SIG-M5 treated with dmso at 0.1 percent for 504 hours (cell line): ENCODE data around the gene CYB5RL.
A peak's percentile ranks its signal among the peaks of the same experiment; 100 is the strongest.
"Not testable (repeated sequence)": the region's sequence is repeated elsewhere in the genome, so short reads cannot be mapped to it uniquely, and the experiment has no call there.

ENCODE experiments used
- DNase-seq: peaks from one replicate; lab custom pipeline; 2025; ENCODE audit not compliant: unreplicated experiment; lab: John Stamatoyannopoulos, UW

The CYB5RL gene

DNA sequence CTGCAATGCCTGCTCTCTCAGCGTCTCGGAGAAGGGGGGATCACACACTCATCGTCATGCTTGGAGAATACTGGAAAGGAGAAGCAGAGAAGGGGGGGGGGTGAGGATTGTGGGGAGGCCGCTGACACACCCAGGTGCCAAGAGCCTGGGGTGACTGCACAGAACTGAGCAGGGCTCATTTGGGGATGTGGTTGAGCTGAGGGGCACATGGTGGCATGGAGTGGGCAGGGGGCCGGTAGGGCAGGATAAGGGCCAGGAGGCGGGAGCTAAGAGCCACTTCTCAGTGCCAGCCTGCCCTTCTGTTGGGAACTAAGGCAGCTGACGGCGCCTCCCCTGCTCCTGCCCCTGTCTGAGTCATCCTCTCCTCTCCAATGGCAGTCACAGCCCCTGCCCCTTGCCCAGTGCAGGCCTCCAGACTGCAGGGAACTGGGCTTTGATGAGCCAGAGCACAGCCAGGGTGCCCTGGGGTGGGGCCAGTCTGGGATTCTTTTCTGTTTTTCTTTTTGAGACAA, 27.3 kb upstream of the CYB5RL start:
- peak; percentile 45 for DNase-seq

DNA sequence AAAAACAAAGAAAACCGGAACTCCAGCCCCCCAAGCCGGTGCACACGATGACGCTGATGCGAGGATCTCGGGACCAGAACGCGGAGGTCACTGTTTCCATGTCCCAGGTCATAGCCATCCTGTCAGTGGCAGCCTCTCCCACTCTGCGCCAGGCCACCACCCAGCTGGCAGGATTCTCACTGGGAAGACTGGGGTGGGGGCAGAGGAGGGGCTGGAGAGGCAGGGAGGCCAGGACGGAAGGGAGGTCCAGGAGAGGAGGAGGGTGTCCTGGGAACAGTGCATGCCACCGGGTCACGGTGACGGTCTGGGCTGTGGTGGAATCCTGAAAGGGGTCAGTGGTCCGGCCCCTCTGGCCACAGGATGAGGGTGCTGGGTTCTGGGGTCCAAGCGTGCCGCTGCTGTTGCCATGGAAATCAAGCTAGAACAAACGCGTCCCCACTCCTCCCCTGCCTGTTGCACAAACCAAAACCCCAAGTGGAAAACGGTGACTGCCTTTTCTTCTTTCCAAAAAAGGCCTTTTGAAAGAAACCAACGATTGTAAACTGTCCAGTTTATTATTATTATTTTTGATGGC, 26.2 kb upstream of the CYB5RL start:
- DNase-seq: no peak

GRCh38 chr1:54225378-54225777, 25.5 kb upstream of the CYB5RL start:
- no peak for DNase-seq

- no peak for DNase-seq
Observed at GRCh38 chr1:54224233-54224632, 24.4 kb upstream of the CYB5RL start.

DNA sequence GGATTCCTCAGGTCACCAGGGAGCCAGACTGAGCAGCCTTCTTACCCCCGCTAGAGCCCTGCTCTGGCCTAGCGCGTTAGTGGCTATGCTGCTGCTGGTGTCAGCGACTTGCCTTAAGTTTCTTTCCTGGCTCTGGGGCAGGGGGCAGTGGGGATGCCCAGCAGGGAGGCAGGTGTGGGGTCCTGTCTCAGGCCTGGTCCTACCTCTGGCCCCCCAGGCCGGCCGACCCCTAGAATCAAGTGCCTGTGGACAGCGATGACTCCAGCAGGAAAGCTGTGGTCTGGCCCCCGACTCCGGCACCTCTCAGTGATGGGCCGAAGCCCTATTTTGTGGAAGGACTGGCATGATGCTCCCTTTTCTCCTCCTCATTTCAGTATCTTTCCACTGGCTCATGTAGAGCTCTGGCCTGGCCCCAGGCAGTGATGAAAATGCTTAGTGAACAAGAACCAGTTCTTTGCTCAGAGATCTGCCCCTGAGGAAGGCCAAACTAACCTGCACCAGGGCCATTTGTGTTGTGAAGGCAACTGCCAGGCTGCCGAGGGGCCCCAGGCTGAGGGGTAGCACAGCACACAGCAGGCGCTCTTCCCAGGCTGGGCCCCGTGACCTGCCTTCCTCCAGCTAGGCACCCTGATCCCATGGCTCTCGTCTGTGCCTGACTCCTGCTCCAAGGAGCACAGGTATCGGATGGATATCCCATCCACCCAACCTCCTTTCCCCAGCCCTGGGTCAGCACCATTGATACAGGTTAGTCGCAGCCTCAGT, 23.8 kb upstream of the CYB5RL start:
- DNase-seq: no peak

- DNase-seq: no peak
Observed at GRCh38 chr1:54222711-54223110, 22.9 kb upstream of the CYB5RL start.

DNA sequence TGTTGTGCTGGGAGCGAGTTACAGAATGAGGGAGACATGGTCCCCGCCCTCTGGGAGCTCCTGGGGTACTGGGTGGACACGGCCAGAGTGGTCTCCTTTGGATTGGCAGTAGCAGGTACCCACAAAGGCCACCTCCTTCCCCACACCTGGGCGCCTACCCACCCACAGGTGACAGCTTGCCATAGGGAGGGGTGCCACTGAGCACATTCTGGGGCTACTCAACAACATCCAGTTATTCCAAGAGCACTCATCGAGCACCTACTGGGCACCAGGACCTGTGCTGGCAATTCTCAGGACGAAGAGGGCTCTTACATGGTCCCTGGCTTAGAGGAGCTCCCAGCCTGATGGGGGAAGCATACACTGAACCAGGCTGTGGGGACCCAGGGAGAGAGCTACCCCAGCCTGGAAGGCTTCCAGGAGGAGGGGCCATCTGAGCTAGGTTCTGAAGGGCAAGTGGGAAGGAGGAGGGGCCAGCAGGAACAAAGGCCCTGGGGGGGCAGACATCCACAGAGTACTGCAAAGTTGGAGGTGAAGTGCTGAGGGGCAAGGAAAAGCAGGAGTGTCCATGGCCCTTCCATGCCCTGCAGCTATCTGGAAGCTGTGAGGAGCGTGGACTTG, 22.1 kb upstream of the CYB5RL start:
- DNase-seq: no peak

GRCh38 chr1:54221113-54221834, 21.4 kb upstream of the CYB5RL start:
- DNase-seq: no peak

DNA sequence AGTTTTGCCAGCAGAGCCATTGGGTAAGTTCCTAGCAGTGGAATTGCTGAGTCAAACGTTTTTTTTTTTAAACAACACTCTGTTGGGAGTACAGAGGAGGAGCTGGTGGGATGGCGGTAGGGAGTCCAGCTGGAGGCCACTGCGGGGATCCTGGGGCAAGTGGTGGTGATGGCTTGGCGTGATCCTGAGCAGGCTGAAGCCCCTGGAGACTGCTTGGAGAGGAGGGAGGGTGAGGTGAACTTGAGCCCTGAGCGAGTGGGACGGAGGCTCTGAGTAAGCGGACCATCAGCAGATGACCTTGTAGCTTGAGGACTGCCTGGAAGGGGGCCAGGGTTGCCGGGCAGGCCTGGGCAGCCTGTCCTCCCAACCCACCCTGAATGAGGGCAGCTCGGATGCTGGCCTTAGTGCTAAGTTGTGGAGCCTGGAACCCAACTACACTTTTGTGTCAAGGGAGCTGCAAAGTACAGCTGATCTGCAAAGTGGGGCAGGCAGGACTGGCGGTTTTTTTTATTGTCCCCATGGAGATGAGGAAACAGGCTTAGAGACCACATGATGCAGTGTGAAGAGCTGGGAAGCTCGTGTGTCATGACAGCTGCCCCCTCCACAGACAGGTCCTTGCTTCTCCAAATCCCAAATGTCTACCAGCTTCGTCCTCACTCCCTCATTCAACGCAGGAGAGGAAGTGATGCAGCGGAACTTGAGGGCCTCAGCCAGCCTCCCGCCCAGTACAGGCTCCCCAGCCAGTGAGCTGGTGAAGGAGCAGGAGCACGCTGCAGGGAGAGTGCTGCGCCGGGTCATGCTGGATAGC, 20.4 kb upstream of the CYB5RL start:
- peak; percentile 58 for DNase-seq

DNA sequence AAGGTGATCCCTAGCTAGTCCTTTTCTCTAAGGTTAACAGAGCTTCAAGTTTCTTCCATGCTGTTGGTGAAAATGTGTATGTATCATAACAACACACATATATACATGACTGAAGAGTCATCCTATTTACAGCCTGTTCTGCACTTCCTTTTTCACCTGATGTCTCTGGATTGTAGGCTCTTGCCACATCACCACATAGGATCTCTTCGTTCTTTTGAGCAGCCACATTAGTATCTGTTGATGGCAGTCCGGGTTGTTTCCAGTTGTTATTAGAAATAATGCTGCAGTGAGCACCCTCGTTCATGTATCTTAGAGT, 19.8 kb upstream of the CYB5RL start:
- DNase-seq: peak; percentile 25

DNA sequence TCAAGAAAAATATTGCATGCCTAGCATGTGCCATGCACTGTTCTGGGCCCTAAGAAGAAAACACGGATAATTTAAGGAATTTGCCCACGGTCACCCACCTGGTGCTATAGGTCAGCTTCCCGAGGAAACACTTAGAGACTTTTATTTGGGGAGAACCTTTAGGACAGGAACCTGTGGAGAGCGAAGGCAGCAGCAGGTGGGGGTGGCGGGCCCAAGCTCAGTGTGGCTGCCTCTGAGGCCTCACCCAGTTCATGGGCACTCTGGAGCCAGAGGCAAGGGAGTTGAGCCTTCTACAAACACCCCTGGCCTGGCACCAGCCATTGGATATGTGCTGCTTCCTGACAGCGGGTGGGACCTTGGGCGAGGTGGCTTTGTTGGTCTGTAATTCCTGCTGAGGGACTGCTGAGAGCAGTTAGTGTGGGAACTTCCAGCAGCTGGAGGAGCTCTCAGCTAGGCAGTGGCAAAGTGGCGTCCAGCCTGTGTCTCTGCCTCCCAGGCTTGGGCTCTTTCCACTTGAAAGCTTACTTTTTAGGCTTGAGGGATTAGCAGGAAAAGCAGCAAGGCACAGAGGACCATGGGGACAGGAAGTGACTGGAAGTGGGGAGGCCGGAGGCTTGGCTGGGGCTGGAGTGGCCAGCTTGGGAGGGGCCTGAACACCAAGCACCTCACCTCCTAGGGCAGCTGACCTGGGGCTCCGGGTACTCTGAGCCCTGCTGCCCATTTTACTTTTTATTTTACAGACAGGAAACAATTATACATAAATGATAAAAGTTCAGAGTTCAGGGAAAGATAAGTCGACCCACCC, 19.3 kb upstream of the CYB5RL start:
- no peak for DNase-seq

GRCh38 chr1:54215523-54215922, 15.7 kb upstream of the CYB5RL start:
- no peak for DNase-seq

DNA sequence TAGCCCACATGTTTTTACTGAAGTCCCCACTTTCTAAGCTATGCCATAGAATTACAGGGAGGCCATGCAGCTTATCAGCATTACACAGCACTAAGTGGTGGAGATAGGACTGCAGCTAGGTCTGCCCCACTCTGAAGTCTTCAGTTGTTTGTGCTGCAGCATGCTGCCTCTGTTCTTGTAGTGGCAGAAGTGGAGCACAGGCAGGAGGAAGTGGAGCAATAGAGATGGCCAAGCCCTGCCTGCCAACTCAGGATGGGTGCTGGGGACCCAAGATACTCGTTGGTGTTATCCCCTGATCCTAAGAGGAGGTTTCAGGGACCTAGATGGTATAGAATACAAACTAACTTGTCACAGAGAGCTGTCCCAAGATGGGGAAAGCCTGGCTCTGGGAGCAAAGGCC, 13.0 kb upstream of the CYB5RL start:
- DNase-seq: no peak

DNA sequence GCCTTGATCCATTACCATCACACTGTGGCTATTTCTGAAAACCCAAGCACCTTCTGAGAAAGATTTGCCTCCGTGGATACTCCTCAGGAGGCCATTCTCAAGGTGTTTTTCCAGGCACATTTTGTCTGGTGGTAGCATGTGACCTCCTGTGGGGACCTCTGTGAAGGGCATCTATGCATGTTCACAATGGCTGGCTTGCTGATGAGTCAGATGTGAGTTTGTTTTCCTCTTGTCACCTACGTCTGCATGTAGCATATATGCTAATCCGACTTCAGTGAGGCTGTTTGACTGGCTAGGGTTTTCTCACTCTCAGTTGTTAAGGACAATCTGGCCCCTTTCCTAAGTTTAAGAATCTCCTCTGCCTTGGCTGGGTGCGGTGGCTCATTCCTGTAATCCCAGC, 8.1 kb upstream of the CYB5RL start:
- not testable (repeated sequence) for DNase-seq

DNA sequence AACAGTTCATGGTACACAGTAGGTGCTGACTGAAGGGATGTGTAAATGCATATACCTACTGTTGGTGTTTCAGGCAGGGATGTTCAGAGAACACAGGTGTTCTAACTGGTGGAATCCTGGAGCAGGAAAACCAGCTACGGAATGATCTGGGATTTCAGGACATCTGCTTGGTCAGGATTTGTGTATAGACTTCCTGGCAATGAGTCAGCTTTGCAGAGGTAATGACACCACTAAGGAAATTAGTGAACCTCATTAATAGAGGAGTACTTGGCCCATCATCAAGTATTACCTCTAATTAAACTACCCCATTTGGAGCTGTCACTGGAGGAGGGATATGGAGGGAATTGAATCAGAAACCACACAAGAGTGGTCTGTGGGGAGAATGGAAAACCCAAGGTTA, 7.5 kb upstream of the CYB5RL start:
- DNase-seq: no peak

- no peak for DNase-seq
Observed at GRCh38 chr1:54204199-54204598, 4.4 kb upstream of the CYB5RL start.

DNA sequence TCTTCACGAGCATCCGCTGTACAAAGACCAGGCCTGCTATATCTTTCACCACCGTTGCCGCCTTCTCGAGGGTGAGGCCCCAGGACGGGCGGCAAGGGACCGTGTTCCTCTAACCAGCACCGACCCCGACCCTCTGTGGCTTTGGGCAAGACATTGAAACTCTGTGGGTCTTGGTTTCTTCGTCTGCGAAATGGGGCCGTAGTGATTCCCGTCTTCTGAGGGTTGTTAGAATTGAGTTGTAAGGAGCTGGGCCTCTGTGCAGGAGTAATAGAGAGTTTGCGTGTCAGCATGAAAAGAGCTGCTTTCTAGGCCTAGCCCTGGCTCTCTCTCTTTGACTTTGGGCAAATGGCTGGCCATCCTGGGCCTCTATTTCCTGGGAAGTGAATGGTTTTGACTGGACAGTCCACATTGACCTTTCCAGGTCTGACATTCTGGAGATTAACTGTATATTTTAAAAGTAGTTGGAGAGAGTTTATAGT, 728 bp upstream of the CYB5RL start:
- DNase-seq: no peak

DNA sequence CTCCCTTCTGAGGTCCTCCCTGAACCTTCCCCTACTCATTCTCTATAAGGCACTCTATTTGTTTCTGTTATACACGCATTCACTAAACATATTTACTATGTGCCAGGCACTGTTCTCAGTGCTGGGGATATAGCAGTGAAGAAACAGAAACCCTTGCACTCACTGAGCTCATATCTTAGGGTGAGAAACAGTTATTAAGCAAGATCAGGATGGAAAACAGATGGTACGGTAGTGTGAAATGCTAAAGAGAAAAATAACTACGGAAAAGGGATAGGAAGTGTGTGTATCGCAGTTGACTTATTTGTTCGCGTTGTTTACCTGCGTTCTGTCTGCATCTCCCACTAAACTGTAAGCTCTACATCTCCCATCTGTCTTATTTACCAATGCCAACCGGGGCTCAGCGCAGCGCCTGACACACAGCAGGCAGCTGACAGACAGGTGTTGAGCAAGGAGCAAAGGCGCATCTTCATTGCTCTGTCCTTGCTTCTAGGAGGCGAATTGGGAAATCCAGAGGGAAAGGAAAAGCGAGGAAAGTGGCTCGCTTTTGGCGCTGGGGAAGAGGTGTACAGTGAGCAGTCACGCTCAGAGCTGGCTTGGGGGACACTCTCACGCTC, 572 bp downstream of the CYB5RL start:
- peak; percentile 3 for DNase-seq

- no peak for DNase-seq
Observed at GRCh38 chr1:54193453-54193852, 6.4 kb downstream of the CYB5RL start.

DNA sequence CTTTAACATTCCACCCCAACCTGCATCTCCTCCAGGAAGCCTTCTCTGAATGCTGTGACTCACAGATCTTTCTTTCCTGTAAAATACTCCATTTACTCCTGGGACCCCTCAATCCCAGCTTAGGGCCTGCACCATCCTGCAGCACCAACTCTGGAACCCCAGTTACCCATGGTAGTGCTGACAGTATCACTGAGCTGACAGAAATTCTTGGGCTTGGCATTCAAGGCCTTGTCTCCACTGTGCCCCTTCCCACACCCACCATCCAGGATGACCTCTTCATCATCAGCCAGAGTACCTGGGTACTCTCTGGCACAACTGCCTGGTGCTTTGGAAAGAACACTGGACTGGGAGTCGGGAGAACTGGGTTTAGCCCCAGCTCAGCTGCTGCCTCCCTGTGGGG, 8.3 kb downstream of the CYB5RL start:
- no peak for DNase-seq
